GM23338 (cell line): ENCODE data around the gene TGFBR3. TPM values are rescaled to one million over a fixed set of nuclear protein-coding genes. Genes with fewer than 3 reads are reported as not detected.

Source experiments
- ATAC-seq: fragments of 200-7000 bp; cut with Tn5 transposase; 3 replicates; pipeline ENCODE4 v1.9.1; 2020
- DNase-seq: peaks from one replicate; pipeline ENCODE4 v3.0.0-alpha.2; 2015; ENCODE audit warnings: low spot score
- H2AFZ ChIP-seq: fragments of 200-600 bp; sonication (generic); 2 replicates; pipeline ENCODE4 v1.8.0; 2016; ENCODE audit warnings: antibody characterized with exemption, mild to moderate bottlenecking, moderate library complexity
- H3F3A ChIP-seq: fragments of 200-600 bp; sonication (generic); replicated peaks from 2 replicates; pipeline ENCODE4 v1.8.0; 2017; ENCODE audit warnings: antibody characterized with exemption, mixed run types, low read depth
- H3K27ac ChIP-seq: fragments of 200-600 bp; sonication (generic); 2 replicates; pipeline ENCODE4 v1.6.1; 2016; ENCODE audit warnings: low read depth
- H3K27me3 ChIP-seq: fragments of 200-600 bp; sonication (generic); 2 replicates; pipeline ENCODE4 v1.8.0; 2016; ENCODE audit warnings: mild to moderate bottlenecking, mixed run types, moderate library complexity; ENCODE audit not compliant: insufficient read depth
- H3K36me3 ChIP-seq: fragments of 200-600 bp; sonication (generic); 2 replicates; pipeline ENCODE4 v1.8.0; 2016; ENCODE audit warnings: mild to moderate bottlenecking; ENCODE audit not compliant: insufficient read depth
- H3K4me1 ChIP-seq: fragments of 200-600 bp; sonication (generic); 2 replicates; pipeline ENCODE4 v1.8.0; 2016; ENCODE audit warnings: mild to moderate bottlenecking, moderate library complexity; ENCODE audit not compliant: insufficient read depth
- H3K4me2 ChIP-seq: fragments of 200-600 bp; sonication (generic); 2 replicates; pipeline ENCODE4 v1.7.1; 2017; ENCODE audit warnings: mixed run types
- H3K4me3 ChIP-seq: fragments of 200-600 bp; sonication (generic); 2 replicates; pipeline ENCODE4 v1.6.1; 2016; ENCODE audit warnings: mixed run types
- H3K79me2 ChIP-seq: fragments of 200-600 bp; sonication (generic); replicated peaks from 2 replicates; pipeline ENCODE4 v1.8.0; 2017; ENCODE audit warnings: mild to moderate bottlenecking; ENCODE audit not compliant: insufficient read depth
- H3K9me2 ChIP-seq: fragments of 200-600 bp; sonication (generic); 2 replicates; pipeline ENCODE4 v1.8.0; 2017; ENCODE audit not compliant: insufficient read depth
- H4K20me1 ChIP-seq: fragments of 200-600 bp; sonication (generic); replicated peaks from 2 replicates; pipeline ENCODE4 v1.8.0; 2017; ENCODE audit warnings: mild to moderate bottlenecking; ENCODE audit not compliant: insufficient read depth
- H3K27ac Mint-ChIP-seq: 2 replicates; pipeline ENCODE4 v1.8.0; 2020; ENCODE audit warnings: inconsistent platforms, mild to moderate bottlenecking, moderate library complexity, mixed read lengths
- H3K27me3 Mint-ChIP-seq: 3 replicates; pipeline ENCODE4 v1.8.0; 2022; ENCODE audit warnings: low read depth, mild to moderate bottlenecking, moderate library complexity, mixed read lengths, inconsistent platforms; ENCODE audit not compliant: insufficient read depth, poor library complexity
- H3K36me3 Mint-ChIP-seq: 3 replicates; pipeline ENCODE4 v1.8.0; 2021; ENCODE audit warnings: low read depth, mild to moderate bottlenecking, inconsistent platforms, moderate library complexity, mixed read lengths
- H3K4me1 Mint-ChIP-seq: 3 replicates; pipeline ENCODE4 v1.8.0; 2020; ENCODE audit warnings: mild to moderate bottlenecking, inconsistent platforms, mixed read lengths
- H3K4me3 Mint-ChIP-seq: 3 replicates; pipeline ENCODE4 v1.8.0; 2021; ENCODE audit warnings: moderate library complexity, mild to moderate bottlenecking, inconsistent platforms, mixed read lengths
- H3K9me3 Mint-ChIP-seq: 3 replicates; pipeline ENCODE4 v1.8.0; 2020; ENCODE audit warnings: moderate library complexity, mild to moderate bottlenecking, inconsistent platforms, mixed read lengths
- CREB1 ChIP-seq: fragments of 250-450 bp; sonication (Bioruptor Pico); IDR thresholded peaks from 2 replicates; pipeline ENCODE4 v1.5.0; 2020; ENCODE audit warnings: low read depth, mild to moderate bottlenecking, moderate library complexity
- CTCF ChIP-seq, 2 experiments: fragments of 200-600 bp in 1 of 2; sonication (generic) in 1 of 2; conservative IDR thresholded peaks; 2 replicates each; pipeline versions ENCODE4 v1.5.1 to v1.6.1; 2016 to 2017; ENCODE audit warnings: antibody characterized with exemption in 2 of 2, low read depth in 2 of 2, mild to moderate bottlenecking in 2 of 2, moderate library complexity in 1 of 2
- EZH2phosphoT487 ChIP-seq: fragments of 200-600 bp; sonication (generic); IDR thresholded peaks from one replicate; pipeline ENCODE4 v1.8.1; 2018; ENCODE audit warnings: antibody characterized with exemption; ENCODE audit not compliant: unreplicated experiment
- NANOG ChIP-seq: IDR thresholded peaks from 2 replicates; pipeline ENCODE4 v1.6.1; 2016; ENCODE audit warnings: antibody characterized with exemption, borderline replicate concordance
- ZNF331 ChIP-seq: fragments of 250-450 bp; sonication (Bioruptor Pico); IDR thresholded peaks from 2 replicates; pipeline ENCODE4 v1.5.0; 2020; ENCODE audit warnings: low read depth, mild to moderate bottlenecking, moderate library complexity
- ZNF462 ChIP-seq: fragments of 250-450 bp; sonication (Bioruptor Pico); IDR thresholded peaks from 2 replicates; pipeline ENCODE4 v1.5.0; 2020; ENCODE audit warnings: mild to moderate bottlenecking, moderate library complexity
- polyA plus RNA-seq: library from polyadenylated mRNA; unstranded; fragments of >200 nt; fragmentation: Nextera tagmentation; extraction: Ambion mirVana; gene quantifications from 2 replicates; pipeline ENCODE4 v1.2.1, GENCODE V29; 2016
- total RNA-seq: library from RNA; depleted of rRNA; stranded (reverse); fragments of >200 nt; shearing (Covaris generic); gene quantifications from 2 replicates; pipeline ENCODE4 v1.2.3, GENCODE V29; 2014
- TF ChIP-seq, protein P1 (sequence below): IDR thresholded peaks from 2 replicates; pipeline ENCODE4 v1.6.1; 2016; ENCODE audit warnings: antibody characterized with exemption
- TF ChIP-seq, protein P2 (sequence below): IDR thresholded peaks from one replicate; pipeline ENCODE4 v1.6.1; 2018; ENCODE audit warnings: antibody characterized with exemption; ENCODE audit not compliant: unreplicated experiment

Gene TGFBR3
- total and polyA plus RNA-seq, 2 experiments from 2014 or later: 1.7 to 2.9 TPM

GRCh38 chr1:91725618-91725988 is 160.3 kb downstream of the TGFBR3 start (continued):
- TF ChIP-seq CREB1 (CRISPR knock-in tag): no peak
- TF ChIP-seq NANOG: no peak
- TF ChIP-seq CTCF (conservative IDR thresholded peaks at IDR 0.05; ENCODE audit: low read depth in 2 of 2): no peak

DNA sequence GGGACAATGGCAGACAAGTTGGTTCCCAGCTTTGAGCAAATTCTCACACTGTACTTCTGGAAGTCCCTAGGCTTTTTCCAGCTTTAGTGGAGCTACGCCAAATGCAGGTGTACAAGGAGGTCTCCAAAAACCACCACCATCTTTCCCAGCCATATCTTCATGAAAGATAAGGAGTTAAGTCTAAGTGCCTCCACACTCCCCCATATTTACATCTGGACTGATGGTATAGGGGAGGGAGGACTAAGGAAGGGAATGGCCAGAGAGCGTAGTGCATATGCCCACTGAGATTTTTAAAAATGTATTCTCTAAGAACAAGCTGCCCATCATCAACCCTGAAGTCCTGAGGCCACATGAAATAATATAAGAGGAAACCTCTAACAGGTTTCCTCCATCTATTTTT is 161.3 kb downstream of the TGFBR3 start:
- no peaks in the 10 kb centered on the region; the same call in 2 of the 3 replicates for H3K9me3 Mint-ChIP-seq
- no peak overlapping the region for H3K4me3 ChIP-seq
- no peak overlapping the region for H2AFZ ChIP-seq
- no peaks in the 10 kb centered on the region for H3K9me2 ChIP-seq
- no peaks in the 10 kb centered on the region for H3K36me3 Mint-ChIP-seq
- ATAC-seq (no peak), DNase-seq (no peak)
- H3K27me3 ChIP-seq: no peaks in the 10 kb centered on the region
- no peaks in the 10 kb centered on the region for H3K79me2 ChIP-seq
- no peaks in the 10 kb centered on the region for H4K20me1 ChIP-seq
- no peak overlapping the region for H3K4me3 Mint-ChIP-seq
- H3K27me3 Mint-ChIP-seq: peaks cover 5% of the 10 kb centered on the region
- H3K27ac ChIP-seq: no peak overlapping the region
- H3K36me3 ChIP-seq: no peaks in the 10 kb centered on the region
- no peaks in the 10 kb centered on the region for H3F3A ChIP-seq
- TF ChIP-seq EZH2phosphoT487 (no peak), CTCF (conservative IDR thresholded peaks at IDR 0.05; ENCODE audit: low read depth in 2 of 2) (no peak), ZNF462 (CRISPR knock-in tag) (no peak), NANOG (no peak), ZNF331 (CRISPR knock-in tag) (no peak)
- TF ChIP-seq, protein P1, sequence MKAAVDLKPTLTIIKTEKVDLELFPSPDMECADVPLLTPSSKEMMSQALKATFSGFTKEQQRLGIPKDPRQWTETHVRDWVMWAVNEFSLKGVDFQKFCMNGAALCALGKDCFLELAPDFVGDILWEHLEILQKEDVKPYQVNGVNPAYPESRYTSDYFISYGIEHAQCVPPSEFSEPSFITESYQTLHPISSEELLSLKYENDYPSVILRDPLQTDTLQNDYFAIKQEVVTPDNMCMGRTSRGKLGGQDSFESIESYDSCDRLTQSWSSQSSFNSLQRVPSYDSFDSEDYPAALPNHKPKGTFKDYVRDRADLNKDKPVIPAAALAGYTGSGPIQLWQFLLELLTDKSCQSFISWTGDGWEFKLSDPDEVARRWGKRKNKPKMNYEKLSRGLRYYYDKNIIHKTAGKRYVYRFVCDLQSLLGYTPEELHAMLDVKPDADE: no peak
- TF ChIP-seq, protein P2, sequence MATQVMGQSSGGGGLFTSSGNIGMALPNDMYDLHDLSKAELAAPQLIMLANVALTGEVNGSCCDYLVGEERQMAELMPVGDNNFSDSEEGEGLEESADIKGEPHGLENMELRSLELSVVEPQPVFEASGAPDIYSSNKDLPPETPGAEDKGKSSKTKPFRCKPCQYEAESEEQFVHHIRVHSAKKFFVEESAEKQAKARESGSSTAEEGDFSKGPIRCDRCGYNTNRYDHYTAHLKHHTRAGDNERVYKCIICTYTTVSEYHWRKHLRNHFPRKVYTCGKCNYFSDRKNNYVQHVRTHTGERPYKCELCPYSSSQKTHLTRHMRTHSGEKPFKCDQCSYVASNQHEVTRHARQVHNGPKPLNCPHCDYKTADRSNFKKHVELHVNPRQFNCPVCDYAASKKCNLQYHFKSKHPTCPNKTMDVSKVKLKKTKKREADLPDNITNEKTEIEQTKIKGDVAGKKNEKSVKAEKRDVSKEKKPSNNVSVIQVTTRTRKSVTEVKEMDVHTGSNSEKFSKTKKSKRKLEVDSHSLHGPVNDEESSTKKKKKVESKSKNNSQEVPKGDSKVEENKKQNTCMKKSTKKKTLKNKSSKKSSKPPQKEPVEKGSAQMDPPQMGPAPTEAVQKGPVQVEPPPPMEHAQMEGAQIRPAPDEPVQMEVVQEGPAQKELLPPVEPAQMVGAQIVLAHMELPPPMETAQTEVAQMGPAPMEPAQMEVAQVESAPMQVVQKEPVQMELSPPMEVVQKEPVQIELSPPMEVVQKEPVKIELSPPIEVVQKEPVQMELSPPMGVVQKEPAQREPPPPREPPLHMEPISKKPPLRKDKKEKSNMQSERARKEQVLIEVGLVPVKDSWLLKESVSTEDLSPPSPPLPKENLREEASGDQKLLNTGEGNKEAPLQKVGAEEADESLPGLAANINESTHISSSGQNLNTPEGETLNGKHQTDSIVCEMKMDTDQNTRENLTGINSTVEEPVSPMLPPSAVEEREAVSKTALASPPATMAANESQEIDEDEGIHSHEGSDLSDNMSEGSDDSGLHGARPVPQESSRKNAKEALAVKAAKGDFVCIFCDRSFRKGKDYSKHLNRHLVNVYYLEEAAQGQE: no peak
- no peaks in the 10 kb centered on the region for H3K4me1 Mint-ChIP-seq
- no peaks in the 10 kb centered on the region for H3K4me1 ChIP-seq
- H3K27ac Mint-ChIP-seq: no peak overlapping the region
- no peak overlapping the region for H3K4me2 ChIP-seq
